CD4-positive, alpha-beta T cell treated with Interleukin-12 subunit alpha and Interleukin-12 subunit beta, for 1 hour (primary cell): ENCODE results near the gene IZUMO2.
"Not testable (repeated sequence)": the region's sequence is repeated elsewhere in the genome, so short reads cannot be mapped to it uniquely, and the experiment has no call there.

Source experiments
- DNase-seq: peaks from one replicate; pipeline ENCODE4 v3.0.0-alpha.2; 2020

IZUMO2 gene

GRCh38 chr19:50181121-50181520, 18.0 kb upstream of the IZUMO2 start:
- no peak for DNase-seq

- DNase-seq: no peak
Observed at GRCh38 chr19:50178859-50179537, 15.9 kb upstream of the IZUMO2 start.

- no peak for DNase-seq
Observed at GRCh38 chr19:50178320-50178719, 15.2 kb upstream of the IZUMO2 start.

GRCh38 chr19:50176775-50177174, 13.7 kb upstream of the IZUMO2 start:
- no peak for DNase-seq

- DNase-seq: no peak
Observed at GRCh38 chr19:50175924-50176323, 12.8 kb upstream of the IZUMO2 start.

- DNase-seq: no peak
Observed at GRCh38 chr19:50174100-50174793, 11.2 kb upstream of the IZUMO2 start.

GRCh38 chr19:50173127-50173526, 10.0 kb upstream of the IZUMO2 start:
- no peak for DNase-seq

GRCh38 chr19:50172726-50173125, 9.6 kb upstream of the IZUMO2 start:
- no peak for DNase-seq

GRCh38 chr19:50171752-50172151, 8.7 kb upstream of the IZUMO2 start:
- no peak for DNase-seq

- DNase-seq: no peak
Observed at GRCh38 chr19:50167314-50167721, 4.2 kb upstream of the IZUMO2 start.

- DNase-seq: no peak
Observed at GRCh38 chr19:50159078-50159477, 4.0 kb downstream of the IZUMO2 start.

- no peak for DNase-seq
Observed at GRCh38 chr19:50158577-50158976, 4.5 kb downstream of the IZUMO2 start.

- DNase-seq: no peak
Observed at GRCh38 chr19:50155520-50156109, 7.5 kb downstream of the IZUMO2 start.

- no peak for DNase-seq
Observed at GRCh38 chr19:50154529-50154928, 8.6 kb downstream of the IZUMO2 start.

- DNase-seq: no peak
Observed at GRCh38 chr19:50152578-50152977, 10.5 kb downstream of the IZUMO2 start.

- DNase-seq: no peak
Observed at GRCh38 chr19:50148528-50148927, 14.6 kb downstream of the IZUMO2 start.

- DNase-seq: peak; percentile 74
Observed at GRCh38 chr19:50147462-50148423, 15.3 kb downstream of the IZUMO2 start.

GRCh38 chr19:50141921-50142320, 21.2 kb downstream of the IZUMO2 start:
- not testable (repeated sequence) for DNase-seq

- not testable (repeated sequence) for DNase-seq
Observed at GRCh38 chr19:50140118-50140845, 22.8 kb downstream of the IZUMO2 start.

- DNase-seq: not testable (repeated sequence)
Observed at GRCh38 chr19:50136603-50137365, 26.3 kb downstream of the IZUMO2 start.

- not testable (repeated sequence) for DNase-seq
Observed at GRCh38 chr19:50135856-50136602, 27.1 kb downstream of the IZUMO2 start.
